HG03039 (cell line): ENCODE measurements around the gene NR0B2.
"Not testable (repeated sequence)": the region's sequence is repeated elsewhere in the genome, so short reads cannot be mapped to it uniquely, and the experiment has no call there.

Experiments used
- ATAC-seq: cut with Tn5 transposase; IDR thresholded peaks from one replicate; pipeline ENCODE4 v1.9.1; 2021; ENCODE audit warnings: mild to moderate bottlenecking, moderate library complexity; ENCODE audit not compliant: unreplicated experiment

NR0B2 gene

DNA sequence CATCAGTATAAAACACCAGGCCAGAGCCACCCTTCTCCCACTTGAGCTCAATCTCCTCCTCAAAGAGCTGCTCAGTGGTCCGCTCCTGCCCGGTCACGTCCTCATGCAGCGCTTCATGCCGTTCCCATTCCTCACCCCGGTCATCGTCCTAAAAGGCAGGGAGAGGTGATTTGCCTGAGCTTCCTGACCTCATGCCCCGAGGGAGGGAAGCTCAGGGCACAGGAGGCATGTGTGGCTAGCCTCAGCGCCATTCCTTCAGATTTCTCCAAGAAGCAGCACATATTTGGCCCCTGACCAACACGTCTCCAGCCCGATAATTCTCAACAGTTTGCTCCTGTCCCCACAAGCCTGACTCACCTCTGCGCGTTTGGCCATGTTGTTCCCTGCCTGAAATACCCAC is 19.5 kb downstream of the NR0B2 start:
- no peak for ATAC-seq

DNA sequence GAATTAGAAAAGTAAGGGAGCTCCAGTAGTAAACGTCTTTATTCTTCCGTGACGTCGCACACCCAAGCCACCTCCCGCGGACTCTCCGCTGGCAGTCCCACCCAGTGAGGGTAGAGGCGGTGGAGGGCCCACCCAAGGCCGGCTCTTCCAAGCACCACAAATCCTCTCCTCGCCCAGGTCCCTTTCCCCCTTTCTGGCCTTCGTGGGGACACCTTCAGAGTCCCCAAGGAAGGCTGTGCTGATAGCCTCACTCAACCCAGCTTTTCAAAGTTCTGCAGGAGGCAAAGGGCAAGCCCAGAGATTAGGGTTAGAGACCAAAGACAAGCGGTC is 23.3 kb downstream of the NR0B2 start:
- ATAC-seq: peak; percentile 10

DNA sequence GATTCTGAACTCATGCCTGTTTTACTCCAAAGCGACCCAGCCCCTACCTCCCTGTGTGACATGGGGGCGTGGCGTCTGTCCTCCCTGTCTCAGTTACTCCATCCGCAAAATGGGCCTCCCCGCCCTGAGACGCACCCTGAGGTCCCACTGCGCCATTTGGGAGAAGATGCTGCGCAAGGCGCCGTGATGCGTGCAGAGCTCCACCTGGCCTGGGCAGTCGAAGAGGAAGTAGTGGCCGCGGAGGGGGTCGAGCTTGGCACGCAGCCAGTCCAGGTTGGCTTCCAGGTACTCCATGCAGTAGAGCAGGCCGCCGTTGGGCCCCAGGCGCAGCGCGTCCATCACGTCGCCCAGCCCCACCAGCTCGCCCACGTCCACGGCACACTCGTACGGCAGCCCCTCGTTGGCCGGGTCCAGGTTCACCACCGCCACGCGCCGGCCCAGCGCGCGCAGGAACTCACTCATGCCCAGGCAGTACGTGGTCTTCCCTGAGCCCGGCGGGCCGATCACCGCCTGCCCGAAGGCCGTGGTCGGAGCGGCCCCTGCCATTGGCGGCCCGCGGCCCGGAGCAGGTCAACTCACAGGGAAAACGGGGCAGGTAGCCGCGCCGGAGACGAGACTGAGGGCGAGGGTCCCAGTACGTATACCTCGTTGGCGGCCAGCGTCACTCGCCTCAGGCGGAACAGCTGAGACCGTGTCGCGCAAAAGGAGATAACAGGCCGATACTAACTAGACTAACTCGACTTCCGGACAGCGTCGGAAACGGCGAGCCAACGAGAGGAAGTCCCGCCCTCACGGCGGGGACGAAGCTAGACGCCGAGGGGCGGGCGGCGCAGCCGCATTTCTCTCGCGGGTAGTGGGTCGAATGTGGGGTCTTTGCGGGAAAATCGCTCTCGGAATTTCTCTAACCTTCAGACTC is 24.0 kb downstream of the NR0B2 start, which contains the start of gene GPN2:
Gene GPN2, minus strand, starts transcription at position 733 of the 916 bp plus-strand sequence. Its CDS starts 187 bp downstream, at position 546.
- peak; percentile 79 for ATAC-seq

DNA sequence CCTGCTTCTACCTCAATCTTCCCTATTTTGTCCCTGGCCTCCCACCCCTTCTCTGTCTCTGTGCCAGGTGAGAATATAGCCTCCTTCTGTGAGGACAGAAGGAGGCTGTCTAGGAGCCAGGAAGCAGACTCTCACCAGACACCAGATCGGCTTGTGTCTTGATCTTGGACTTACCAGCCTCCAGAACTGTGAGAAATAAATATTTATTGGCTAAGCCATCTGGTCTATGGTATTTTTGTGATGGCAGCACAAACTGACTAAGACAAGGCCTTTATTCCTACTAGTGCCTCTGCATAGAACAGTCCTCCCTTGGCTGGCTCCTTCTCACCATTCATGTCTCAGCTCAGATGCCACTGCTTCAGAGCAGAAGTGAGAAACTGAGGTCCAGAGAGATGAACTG is 25.5 kb downstream of the NR0B2 start:
- no peak for ATAC-seq

DNA sequence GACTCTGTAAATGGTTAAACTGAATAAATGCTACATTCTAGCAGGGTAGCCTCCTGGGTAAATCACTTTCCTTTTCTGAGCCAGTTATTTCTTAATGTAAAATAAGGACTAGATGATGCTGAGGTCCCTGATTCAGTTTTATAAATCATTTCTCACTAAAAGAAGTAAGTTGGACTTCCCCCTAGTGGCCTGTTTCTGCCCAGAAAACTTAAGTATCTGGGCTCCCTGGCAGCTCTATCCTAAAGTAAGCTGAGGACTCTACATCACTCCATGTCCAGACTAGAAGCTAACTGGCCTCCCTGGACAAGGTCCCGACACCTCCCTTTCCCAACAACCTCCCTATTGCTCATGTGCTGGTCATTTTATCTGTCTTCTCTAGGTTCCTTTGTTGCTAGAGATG is 26.6 kb downstream of the NR0B2 start:
- no peak for ATAC-seq

DNA sequence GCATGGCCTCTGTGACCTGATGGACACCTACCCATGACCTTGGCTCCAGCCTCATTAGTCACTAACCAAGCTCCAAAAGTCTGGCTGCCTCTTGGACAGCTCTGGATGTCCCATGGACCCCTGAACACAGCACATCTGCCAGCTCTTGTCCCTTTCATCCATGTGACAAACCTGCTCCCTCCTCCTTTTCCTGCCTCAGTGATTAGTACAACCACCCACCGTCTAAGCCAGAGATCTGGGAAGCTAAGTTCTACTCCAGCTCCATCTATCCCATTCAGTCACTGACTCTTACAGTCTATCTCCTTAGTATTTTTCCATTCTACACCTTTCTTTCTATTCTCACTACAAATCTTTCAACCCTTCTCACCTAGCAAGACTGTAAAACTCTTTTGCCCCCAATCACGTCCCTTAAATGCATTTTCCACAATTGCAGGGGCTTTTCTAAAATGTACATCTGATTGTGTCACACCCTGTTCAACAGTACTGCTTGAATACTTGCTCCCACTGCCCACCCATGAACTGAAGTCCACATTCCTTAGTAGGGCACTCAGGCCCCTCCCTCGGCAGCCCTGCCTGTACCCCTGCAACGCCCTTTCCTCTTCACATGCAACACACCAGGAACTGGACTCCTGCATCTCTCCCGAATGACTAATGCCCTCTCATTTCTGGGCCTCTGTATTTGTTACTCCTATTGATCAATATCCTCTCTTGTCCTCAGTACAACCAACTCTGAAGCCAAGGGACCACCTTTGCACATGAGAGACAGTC is 30.9 kb downstream of the NR0B2 start:
- no peak for ATAC-seq

DNA sequence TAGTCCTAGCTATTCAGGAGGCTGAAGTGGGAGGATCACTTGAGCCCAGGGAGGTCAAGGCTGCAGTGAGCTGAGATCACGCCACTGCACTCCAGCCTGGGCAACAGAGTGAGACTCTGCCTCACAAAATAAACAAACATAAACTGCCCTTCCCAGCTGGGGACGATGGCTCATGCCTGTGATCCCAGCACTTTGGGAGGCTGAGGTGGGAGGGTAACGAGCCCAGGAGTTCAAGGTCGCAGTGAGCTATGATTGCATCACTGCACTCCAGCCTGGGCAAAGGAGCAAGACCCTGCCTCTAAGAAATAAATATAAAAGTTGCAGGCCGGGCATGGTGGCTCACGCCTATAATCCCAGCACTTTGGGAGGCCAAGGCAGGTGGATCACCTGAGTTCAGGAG is 32.2 kb downstream of the NR0B2 start:
- not testable (repeated sequence) for ATAC-seq

DNA sequence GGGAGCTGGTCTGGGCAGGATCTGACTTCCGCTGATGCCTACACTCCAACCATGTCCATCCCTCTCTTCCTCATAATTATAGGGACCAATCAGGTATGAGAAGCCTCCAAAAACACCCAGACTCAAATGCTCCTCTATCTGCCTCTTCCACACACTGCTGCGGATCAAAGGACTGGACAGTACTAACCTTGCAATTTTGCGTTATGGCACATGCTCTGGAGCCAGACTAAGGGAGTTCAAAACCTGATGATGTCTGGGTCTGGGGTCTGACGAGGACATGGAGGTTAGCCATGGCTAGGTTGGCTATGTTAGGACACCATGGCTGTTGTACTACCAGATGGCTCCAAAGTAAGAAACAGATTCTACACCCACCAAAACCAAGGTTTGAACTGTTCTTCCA is 34.0 kb downstream of the NR0B2 start:
- no peak for ATAC-seq

DNA sequence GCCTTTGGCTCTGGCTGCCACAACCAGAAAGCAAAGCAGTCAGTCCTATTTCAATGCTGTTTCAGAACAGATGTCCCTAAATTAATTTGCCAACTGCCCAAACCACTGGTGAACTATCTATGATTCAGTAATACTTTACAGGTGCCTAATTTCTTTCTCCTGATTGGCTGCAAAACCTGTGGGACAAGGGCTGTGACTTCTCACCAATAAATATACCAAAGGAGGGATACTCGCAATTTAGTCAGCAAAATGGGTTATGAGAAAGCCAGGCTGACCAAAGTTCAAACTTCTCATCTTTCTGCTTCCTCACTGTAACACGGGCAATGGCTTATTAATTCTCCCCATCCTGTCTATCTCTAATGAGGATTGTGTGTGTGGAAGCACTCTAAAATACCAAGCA is 36.4 kb downstream of the NR0B2 start:
- ATAC-seq: no peak

DNA sequence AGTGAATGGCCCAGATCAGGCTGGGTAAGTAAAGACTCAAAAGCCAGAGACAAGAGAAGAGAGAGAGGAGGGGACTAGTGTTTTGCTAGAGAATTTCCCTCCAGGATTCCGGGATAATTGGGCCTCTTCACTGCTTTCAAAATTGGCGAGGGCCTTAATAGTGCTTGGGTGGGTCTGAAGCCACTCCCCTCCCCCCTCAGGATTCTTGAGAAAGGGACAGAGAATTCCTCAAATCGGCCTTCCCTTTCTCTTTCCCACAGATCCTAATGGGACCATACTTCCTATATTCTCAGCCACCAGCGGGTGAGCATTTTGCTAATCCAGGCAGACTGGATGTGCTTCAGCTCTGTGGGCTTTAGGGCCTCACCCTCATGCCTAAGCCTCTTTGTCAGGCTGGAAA is 38.9 kb downstream of the NR0B2 start:
- ATAC-seq: no peak

DNA sequence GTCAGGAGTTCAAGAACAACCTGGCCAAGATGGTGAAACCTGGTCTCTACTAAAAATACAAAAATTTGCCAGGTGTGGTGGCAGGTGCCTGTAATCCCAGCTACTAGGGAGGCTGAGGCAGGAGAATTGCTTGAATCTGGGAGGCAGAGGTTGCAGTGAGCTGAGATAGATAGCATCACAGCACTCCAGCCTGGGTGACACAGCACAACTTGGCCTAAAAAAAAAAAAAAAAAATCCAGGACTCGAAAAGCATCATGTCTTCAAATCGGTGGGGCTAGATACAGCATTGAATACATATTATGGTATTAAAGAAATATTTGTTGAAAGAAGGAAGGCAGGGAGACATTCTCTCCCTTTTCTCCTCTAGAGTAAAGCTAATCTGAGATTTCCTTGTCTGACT is 40.7 kb downstream of the NR0B2 start:
- ATAC-seq: not testable (repeated sequence)

DNA sequence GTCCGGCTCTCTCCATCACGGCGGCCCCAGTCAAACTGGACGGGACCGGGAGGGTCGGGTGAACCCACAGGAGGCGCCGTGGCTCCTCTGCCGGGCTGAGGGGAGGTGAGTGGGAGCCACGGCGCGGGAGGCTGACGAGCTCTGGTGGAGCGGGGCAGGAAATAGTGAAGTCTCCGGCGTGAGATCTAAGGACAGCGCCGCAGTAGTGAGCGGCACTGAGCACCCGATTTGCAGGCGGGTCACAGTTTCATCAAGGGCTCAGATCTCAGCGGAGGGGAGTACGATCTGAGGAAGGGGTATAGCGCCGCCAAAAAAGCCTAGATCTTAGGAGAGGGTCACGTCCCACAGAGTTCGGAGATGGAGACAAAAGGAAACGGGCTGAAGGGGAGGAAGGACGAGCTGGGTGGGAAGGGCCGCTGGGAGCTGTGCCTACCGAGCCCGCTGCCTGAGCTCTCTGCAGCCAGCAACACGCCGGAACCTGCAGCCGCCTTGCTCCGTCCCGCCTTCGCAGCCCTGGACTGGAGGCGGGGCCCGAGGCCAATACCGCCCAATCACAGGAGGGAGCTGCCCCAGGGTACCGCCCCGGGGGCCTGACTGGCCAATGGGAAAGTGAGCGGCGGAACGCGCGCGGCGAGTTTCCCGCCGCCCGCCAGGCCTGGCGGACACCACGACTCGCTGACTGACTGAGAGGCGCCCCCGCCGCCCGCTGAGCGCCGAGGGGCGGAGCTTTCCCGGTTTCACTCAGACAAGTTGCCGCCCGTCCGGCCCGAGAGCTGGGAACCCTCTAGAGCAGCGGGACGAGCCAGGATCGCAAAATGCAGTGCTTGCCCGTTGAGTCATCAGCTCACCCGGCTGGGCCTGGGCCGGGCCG is 48.9 kb downstream of the NR0B2 start:
- peak; percentile 88 for ATAC-seq

DNA sequence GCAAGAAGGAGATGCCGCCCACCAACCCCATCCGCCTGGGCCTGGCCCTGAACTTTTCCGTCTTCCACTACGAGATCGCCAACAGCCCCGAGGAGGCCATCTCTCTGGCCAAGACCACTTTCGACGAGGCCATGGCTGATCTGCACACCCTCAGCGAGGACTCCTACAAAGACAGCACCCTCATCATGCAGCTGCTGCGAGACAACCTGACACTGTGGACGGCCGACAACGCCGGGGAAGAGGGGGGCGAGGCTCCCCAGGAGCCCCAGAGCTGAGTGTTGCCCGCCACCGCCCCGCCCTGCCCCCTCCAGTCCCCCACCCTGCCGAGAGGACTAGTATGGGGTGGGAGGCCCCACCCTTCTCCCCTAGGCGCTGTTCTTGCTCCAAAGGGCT is 50.1 kb downstream of the NR0B2 start:
- ATAC-seq: no peak

DNA sequence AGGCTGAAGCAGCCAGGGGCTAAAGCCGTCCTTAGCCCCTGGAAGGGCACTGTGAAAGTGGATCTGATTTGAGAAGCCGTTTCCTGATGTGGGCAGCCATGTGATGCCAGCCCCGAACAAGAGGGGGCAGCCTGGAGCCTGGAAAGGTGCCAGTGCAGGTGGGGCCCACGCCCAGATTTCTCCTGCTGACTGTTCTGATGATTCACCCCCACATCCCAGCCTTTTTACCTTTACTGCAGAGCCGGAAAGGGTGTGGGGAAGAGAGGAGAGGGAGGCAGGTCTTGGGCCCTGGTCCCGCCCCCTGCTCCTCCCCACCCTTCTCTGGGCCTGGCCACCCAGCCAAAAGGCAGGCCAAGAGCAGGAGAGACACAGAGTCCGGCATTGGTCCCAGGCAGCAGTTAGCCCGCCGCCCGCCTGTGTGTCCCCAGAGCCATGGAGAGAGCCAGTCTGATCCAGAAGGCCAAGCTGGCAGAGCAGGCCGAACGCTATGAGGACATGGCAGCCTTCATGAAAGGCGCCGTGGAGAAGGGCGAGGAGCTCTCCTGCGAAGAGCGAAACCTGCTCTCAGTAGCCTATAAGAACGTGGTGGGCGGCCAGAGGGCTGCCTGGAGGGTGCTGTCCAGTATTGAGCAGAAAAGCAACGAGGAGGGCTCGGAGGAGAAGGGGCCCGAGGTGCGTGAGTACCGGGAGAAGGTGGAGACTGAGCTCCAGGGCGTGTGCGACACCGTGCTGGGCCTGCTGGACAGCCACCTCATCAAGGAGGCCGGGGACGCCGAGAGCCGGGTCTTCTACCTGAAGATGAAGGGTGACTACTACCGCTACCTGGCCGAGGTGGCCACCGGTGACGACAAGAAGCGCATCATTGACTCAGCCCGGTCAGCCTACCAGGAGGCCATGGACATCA is 50.7 kb downstream of the NR0B2 start, which contains the start of gene SFN:
Gene SFN, plus strand, starts transcription at position 369 of the 904 bp plus-strand sequence. Its CDS starts 64 bp downstream, at position 433.
- ATAC-seq: no peak

DNA sequence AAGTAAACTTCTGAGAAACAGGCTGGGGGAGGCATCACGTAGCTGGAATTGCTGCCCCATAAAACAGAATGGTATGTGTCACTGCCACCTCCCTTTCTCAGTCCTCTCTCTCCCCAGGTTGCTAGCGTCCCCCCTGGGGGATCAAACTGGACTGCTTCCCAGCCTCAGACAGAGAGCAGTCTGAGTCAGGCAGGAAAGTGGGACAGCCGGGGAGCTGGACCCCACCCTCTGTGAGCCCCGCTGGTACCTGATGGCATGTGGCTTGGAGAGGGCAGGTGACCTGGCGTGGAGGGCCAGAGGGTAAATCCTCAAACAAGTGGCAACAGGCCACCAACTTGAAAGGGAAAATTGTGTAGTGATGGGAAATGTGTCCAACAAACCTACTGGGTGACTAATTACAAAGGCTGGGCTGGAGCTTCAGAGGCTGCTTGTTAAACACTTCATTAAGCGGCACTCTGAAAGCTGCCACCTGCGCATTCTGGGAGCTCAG is 51.8 kb downstream of the NR0B2 start:
- no peak for ATAC-seq
